Mesodermal cell (in vitro differentiated cells): ENCODE data around the gene SLC41A3.
"Not testable (repeated sequence)": the region's sequence is repeated elsewhere in the genome, so short reads cannot be mapped to it uniquely, and the experiment has no call there.

ENCODE experiments used
- H3K27ac ChIP-seq: 2 replicates; pipeline ENCODE4 v1.7.0; 2013; ENCODE audit warnings: mild to moderate bottlenecking, low read depth, low read length, moderate library complexity; ENCODE audit not compliant: severe bottlenecking
- H3K36me3 ChIP-seq: 2 replicates; pipeline ENCODE4 v1.7.1; 2013; ENCODE audit warnings: mild to moderate bottlenecking, low read length, moderate library complexity; ENCODE audit not compliant: control insufficient read depth, insufficient read depth
- H3K4me1 ChIP-seq: one replicate; pipeline ENCODE4 v1.7.1; 2013; ENCODE audit warnings: mild to moderate bottlenecking, low read length; ENCODE audit not compliant: insufficient read depth, control insufficient read depth, poor library complexity, severe bottlenecking
- H3K4me3 ChIP-seq: 2 replicates; pipeline ENCODE4 v1.7.0; 2013; ENCODE audit warnings: low read length, control low read depth, mild to moderate bottlenecking; ENCODE audit not compliant: insufficient read depth, poor library complexity, severe bottlenecking; ENCODE audit errors: extremely low read depth
- H3K9me3 ChIP-seq: 2 replicates; pipeline ENCODE4 v1.7.1; 2013; ENCODE audit warnings: mild to moderate bottlenecking, low read length, moderate library complexity; ENCODE audit not compliant: control insufficient read depth
- WGBS, 2 experiments: methylation state at CpG; one replicate each; pipeline ENCODE4 v1.1.5; 2013; ENCODE audit warnings: missing lambda C conversion rate in 2 of 2; ENCODE audit not compliant: insufficient coverage in 2 of 2; 5-methylcytosine and 5-hydroxymethylcytosine counted together

The SLC41A3 gene

DNA sequence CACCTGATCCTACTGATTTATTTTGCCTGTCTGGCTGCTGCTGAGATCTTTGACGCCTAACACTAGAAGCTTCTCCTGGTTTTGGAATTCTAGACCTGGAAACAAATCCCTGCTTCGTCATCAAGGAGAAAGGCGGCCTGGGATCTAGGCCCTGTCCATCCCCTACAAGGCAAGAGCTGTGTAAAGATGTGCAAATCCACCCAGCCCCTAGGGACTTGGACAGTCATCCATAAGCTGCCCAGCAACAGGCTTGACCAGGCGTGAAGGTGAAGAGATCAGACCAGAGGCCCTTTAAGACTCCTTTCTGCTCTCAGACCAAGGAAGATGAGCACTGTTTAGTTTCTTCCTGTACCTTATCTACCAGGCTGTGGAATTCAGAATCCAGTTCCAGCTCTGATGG lies 32.2 kb downstream of the SLC41A3 start:
- WGBS, 2 experiments, result 97 to 98% methylated on average over 4 of the region's 4 CpGs
- no peak overlapping the region for H3K27ac ChIP-seq
- H3K36me3 ChIP-seq, result no peaks in the 10 kb centered on the region
- H3K4me3 ChIP-seq, result no peak overlapping the region
- H3K9me3 ChIP-seq, result no peaks in the 10 kb centered on the region
- H3K4me1 ChIP-seq, result no peaks in the 10 kb centered on the region

GRCh38 chr3:126051234-126051633 lies 32.7 kb downstream of the SLC41A3 start:
- no peak overlapping the region for H3K4me3 ChIP-seq
- no peaks in the 10 kb centered on the region for H3K9me3 ChIP-seq
- no peak overlapping the region for H3K27ac ChIP-seq
- no peaks in the 10 kb centered on the region for H3K4me1 ChIP-seq
- H3K36me3 ChIP-seq, result no peaks in the 10 kb centered on the region
- WGBS, 2 experiments, result 83 to 85% methylated on average over 3 to 5 of the region's 8 CpGs

DNA sequence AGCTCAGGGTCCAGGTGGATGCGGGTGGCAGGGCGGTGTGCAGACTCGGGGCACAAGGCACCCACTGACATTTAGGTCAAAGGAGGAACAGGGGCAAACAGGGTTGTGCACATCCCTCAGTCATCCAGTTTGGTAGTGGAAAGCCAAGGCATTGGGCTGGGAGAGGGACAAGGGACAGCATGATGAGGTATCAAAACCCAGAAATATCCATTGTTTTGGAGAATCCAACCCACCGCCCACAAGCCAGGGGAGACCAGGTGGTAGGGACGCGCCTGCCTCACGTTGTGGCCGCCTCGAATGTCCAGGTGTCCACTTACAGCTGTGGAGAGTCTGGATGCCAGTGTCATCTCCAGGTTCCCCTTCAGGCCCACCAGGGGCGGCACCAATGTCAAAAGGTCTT lies 33.3 kb downstream of the SLC41A3 start:
- 96 to 99% methylated on average over 7 to 9 of the region's 10 CpGs for WGBS, 2 experiments
- Histone ChIP-seq H3K9me3 (no peaks in the 10 kb centered on the region), H3K4me3 (no peak overlapping the region), H3K27ac (no peak overlapping the region), H3K36me3 (no peaks in the 10 kb centered on the region), H3K4me1 (no peaks in the 10 kb centered on the region)

- Histone ChIP-seq H3K4me3 (no peak overlapping the region), H3K27ac (no peak overlapping the region), H3K36me3 (no peaks in the 10 kb centered on the region), H3K4me1 (no peaks in the 10 kb centered on the region), H3K9me3 (no peaks in the 10 kb centered on the region)
- WGBS, 2 experiments, result 96 to 100% methylated on average over 1 to 2 of the region's 3 CpGs
Observed at GRCh38 chr3:126050050-126050392, 33.9 kb downstream of the SLC41A3 start.

- Histone ChIP-seq H3K27ac (no peak overlapping the region), H3K4me1 (no peaks in the 10 kb centered on the region), H3K36me3 (no peaks in the 10 kb centered on the region), H3K4me3 (no peak overlapping the region), H3K9me3 (no peaks in the 10 kb centered on the region)
- WGBS, 2 experiments, result 85 to 89% methylated on average over 3 to 4 of the region's 5 CpGs
Observed at GRCh38 chr3:126049289-126050049, 34.5 kb downstream of the SLC41A3 start.

DNA sequence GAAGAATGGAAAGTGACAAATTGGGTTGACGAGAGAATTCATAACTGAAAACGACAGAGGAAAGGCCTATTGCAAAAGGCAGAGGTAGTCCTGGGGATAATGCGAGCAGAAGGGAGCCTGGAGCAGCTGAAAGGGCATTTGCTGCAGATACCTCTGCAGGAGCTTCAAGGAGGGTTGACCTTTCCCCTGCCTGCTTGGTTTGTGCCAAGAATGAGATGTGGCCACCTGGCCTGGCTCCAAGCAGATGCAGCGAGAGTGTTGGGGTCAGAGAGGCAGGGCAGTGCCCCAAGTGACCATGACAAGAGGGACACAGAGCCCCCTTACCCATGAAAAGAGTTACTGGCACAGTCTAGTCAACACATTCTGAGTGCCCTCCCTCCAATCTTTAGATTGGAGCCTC lies 43.5 kb downstream of the SLC41A3 start:
- Histone ChIP-seq H3K36me3 (peaks cover 4% of the 10 kb centered on the region), H3K4me1 (no peaks in the 10 kb centered on the region), H3K9me3 (no peaks in the 10 kb centered on the region), H3K27ac (no peak overlapping the region), H3K4me3 (no peak overlapping the region)
- 90 to 95% methylated on average over 3 to 4 of the region's 4 CpGs for WGBS, 2 experiments

DNA sequence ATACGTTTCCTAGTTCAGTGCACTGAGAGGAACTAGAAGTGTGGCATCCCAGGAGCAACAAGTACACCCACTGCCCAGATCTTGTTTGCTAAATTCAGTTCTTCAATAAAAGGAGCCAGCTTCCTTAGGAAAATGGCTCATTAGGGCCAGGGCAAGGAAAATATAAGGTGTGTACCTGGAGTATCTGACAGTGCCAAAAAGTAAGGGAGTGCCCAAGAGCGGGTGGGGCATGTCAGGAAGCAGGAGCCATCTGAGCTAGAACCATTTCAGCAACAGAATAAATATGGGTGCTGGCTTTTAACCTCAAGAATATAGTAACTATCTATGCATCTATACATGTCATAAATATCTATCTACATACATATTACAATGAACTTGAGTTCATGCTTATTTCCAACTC lies 44.1 kb downstream of the SLC41A3 start:
- H3K36me3 ChIP-seq, result peaks cover 4% of the 10 kb centered on the region
- 72% methylated on average over 2 of the region's 2 CpGs; no CpG with 5 or more reads in 1 of the 2 experiments for WGBS, 2 experiments

DNA sequence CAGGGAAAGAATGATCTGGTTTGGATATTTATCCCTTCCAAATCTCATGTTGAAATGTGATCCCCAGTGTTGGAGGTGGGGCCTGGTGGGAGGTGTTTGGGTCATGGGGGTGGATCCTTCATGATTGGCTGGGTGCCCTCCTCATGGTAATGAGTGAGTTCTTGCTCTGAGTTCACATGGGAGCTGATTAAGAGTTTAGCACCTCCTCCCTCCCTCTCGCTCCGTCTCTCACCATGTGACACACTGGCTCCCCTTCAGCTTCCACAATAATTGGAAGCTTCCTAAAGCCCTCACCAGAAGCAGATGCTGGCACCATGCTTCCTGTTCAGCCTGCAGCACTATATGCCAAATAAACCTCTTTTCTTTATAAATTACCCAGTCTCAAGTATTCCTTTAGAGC lies 45.1 kb downstream of the SLC41A3 start:
- WGBS, 2 experiments, result 96 to 100% methylated on average over 1 to 2 of the region's 2 CpGs
- not testable (repeated sequence) for H3K9me3 ChIP-seq, H3K27ac ChIP-seq, H3K4me3 ChIP-seq, H3K36me3 ChIP-seq, H3K4me1 ChIP-seq

More for the DNA sequence above, 44.1 kb downstream of the SLC41A3 start:
- H3K9me3 ChIP-seq, result no peaks in the 10 kb centered on the region
- H3K4me3 ChIP-seq, result no peak overlapping the region
- no peaks in the 10 kb centered on the region for H3K4me1 ChIP-seq
- H3K27ac ChIP-seq, result no peak overlapping the region

DNA sequence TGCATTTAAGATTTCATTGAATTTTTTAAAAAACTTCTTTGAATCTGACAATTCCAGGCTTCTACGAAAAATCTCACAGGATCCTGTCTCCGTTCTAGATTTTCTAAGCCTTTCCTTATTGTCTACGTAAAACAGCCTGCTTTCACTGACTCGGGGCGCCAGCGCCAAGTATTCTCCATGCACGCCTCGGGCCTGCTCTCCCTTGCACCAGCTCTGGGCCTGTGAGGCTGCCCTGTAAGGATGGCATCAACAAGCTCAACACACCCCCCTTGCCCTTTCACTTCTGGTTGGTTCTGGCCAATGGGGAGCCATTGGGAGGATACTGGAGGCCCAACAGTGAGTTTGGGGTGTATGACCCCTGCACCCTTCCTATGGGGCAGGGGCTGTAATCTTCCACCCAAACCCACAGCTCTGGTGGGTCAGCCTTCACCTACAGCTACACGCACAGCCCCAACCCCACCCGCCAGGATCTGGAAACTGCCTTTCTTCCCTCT lies 47.8 kb downstream of the SLC41A3 start:
- no peak overlapping the region for H3K27ac ChIP-seq
- H3K4me3 ChIP-seq, result no peak overlapping the region
- no peaks in the 10 kb centered on the region for H3K4me1 ChIP-seq
- 96% methylated on average over 8 to 10 of the region's 10 CpGs for WGBS, 2 experiments
- H3K9me3 ChIP-seq, result no peaks in the 10 kb centered on the region
- peaks cover 12% of the 10 kb centered on the region for H3K36me3 ChIP-seq

GRCh38 chr3:126035362-126036050 lies 48.4 kb downstream of the SLC41A3 start:
- Histone ChIP-seq H3K4me1 (no peaks in the 10 kb centered on the region), H3K36me3 (peaks cover 12% of the 10 kb centered on the region)

More at GRCh38 chr3:126035362-126036050, 48.4 kb downstream of the SLC41A3 start:
- WGBS, 2 experiments, result 84 to 94% methylated on average over 9 to 11 of the region's 12 CpGs
- Histone ChIP-seq H3K27ac (no peak overlapping the region), H3K9me3 (no peaks in the 10 kb centered on the region), H3K4me3 (no peak overlapping the region)
